Measurements from ENCODE around the gene NUCB2.

The NUCB2 gene

DNA sequence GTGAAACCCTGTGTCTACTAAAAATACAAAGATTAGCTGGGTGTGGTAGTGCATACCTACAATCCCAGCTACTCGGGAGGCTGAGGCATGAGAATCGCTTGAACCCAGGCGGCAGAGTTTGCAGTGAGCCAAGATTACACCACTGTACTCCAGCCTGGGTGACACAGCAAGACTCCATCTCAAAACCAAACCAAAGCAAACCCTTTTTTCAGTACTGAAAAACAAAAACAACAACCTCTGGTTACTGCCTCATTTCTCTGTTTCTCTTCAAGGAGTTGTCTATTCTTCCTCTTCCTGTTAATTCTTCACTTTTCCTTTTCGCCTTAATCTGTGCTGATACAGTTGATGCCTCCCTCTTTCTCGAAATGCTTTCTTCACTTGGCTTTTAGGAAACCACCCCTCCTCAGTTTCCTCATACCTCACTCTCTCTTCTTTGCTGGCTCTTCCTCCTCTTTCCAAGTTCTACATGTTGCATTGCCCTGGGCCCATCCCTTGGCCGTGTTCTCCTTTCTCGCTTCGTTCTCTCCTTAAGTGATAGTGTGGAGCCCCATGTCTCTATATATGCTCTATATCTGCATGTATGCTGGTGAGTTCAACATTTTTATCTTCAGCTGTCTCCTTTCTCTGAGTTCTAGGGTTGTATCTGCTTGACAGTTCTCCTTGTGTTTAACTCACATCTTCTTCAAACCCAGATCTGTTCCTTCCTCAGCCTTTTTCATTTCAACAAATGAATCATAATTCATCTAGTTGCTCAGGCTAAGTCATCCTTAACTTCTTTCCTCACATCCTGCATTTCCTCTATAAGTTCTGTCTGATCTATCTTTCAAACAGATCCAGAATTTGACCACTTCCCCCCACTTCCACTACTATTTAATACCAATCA is 37.1 kb downstream of the NUCB2 start:
- H3K27ac ChIP-seq (ENCODE audit: low read depth, low read length) = no peak overlapping the region
- H3K4me1 ChIP-seq (ENCODE audit: control insufficient read depth, insufficient read depth, low read length) = no peaks in the 10 kb centered on the region
- no peak overlapping the region for H3K9ac ChIP-seq (ENCODE audit: low read length)
- H3K36me3 ChIP-seq (ENCODE audit: control insufficient read depth, insufficient read depth, low read length) = peaks cover 4% of the 10 kb centered on the region
- no peak overlapping the region for H3K4me3 ChIP-seq (ENCODE audit: low read length)
- no peaks in the 10 kb centered on the region for H3K27me3 ChIP-seq (ENCODE audit: control insufficient read depth, insufficient read depth, low read length)

GRCh38 chr11:17314232-17314547 is 37.7 kb downstream of the NUCB2 start:
- peaks cover 4% of the 10 kb centered on the region for H3K36me3 ChIP-seq (ENCODE audit: control insufficient read depth, insufficient read depth, low read length)
- H3K27ac ChIP-seq (ENCODE audit: low read depth, low read length) = no peak overlapping the region
- H3K4me1 ChIP-seq (ENCODE audit: control insufficient read depth, insufficient read depth, low read length) = no peaks in the 10 kb centered on the region
- no peak overlapping the region for H3K9ac ChIP-seq (ENCODE audit: low read length)
- H3K4me3 ChIP-seq (ENCODE audit: low read length) = no peak overlapping the region
- H3K27me3 ChIP-seq (ENCODE audit: control insufficient read depth, insufficient read depth, low read length) = no peaks in the 10 kb centered on the region

DNA sequence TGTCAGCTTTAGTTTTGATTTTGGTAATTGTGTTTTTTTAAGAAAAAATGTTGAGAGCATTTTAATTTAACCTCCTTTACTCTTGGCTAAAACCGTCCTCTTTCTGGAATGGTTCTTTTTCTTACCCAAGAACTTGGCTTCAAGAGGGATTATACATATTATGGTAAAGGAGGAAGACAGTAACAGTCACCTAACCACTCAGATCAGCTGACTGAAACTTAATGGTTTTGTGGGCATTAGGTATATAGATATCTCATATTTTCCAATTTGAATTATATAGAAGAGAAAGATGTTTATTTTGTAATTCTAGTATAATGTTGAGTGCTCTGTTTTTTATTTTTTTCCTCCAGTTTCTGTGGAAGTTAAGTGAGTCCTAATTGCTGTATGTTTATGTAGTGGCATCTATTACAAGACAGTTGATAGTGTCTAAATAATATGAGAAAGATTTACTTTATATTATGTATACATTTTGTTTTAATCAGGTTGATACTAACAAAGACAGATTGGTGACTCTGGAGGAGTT is 38.4 kb downstream of the NUCB2 start:
- Histone ChIP-seq H3K4me1 (ENCODE audit: control insufficient read depth, insufficient read depth, low read length) (no peaks in the 10 kb centered on the region), H3K4me3 (ENCODE audit: low read length) (no peak overlapping the region), H3K27me3 (ENCODE audit: control insufficient read depth, insufficient read depth, low read length) (no peaks in the 10 kb centered on the region), H3K27ac (ENCODE audit: low read depth, low read length) (no peak overlapping the region), H3K36me3 (ENCODE audit: control insufficient read depth, insufficient read depth, low read length) (peaks cover 4% of the 10 kb centered on the region), H3K9ac (ENCODE audit: low read length) (no peak overlapping the region)

GRCh38 chr11:17328871-17329494 is 52.4 kb downstream of the NUCB2 start:
- H3K9ac ChIP-seq (ENCODE audit: low read length) = no peak overlapping the region
- peaks cover 5% of the 10 kb centered on the region for H3K36me3 ChIP-seq (ENCODE audit: control insufficient read depth, insufficient read depth, low read length)
- peaks cover 3% of the 10 kb centered on the region for H3K4me1 ChIP-seq (ENCODE audit: control insufficient read depth, insufficient read depth, low read length)
- H3K27me3 ChIP-seq (ENCODE audit: control insufficient read depth, insufficient read depth, low read length) = no peaks in the 10 kb centered on the region
- no peak overlapping the region for H3K27ac ChIP-seq (ENCODE audit: low read depth, low read length)
- H3K4me3 ChIP-seq (ENCODE audit: low read length) = no peak overlapping the region

- no peaks in the 10 kb centered on the region for H3K27me3 ChIP-seq (ENCODE audit: control insufficient read depth, insufficient read depth, low read length)
- H3K27ac ChIP-seq (ENCODE audit: low read depth, low read length) = no peak overlapping the region
- peaks cover 5% of the 10 kb centered on the region for H3K36me3 ChIP-seq (ENCODE audit: control insufficient read depth, insufficient read depth, low read length)
- peaks cover 3% of the 10 kb centered on the region for H3K4me1 ChIP-seq (ENCODE audit: control insufficient read depth, insufficient read depth, low read length)
- H3K4me3 ChIP-seq (ENCODE audit: low read length) = no peak overlapping the region
- no peak overlapping the region for H3K9ac ChIP-seq (ENCODE audit: low read length)
These were observed 55.1 kb downstream of the NUCB2 start for GRCh38 chr11:17331669-17332068.

- Histone ChIP-seq H3K27me3 (ENCODE audit: control insufficient read depth, insufficient read depth, low read length) (no peaks in the 10 kb centered on the region), H3K4me3 (ENCODE audit: low read length) (no peak overlapping the region), H3K9ac (ENCODE audit: low read length) (no peak overlapping the region), H3K4me1 (ENCODE audit: control insufficient read depth, insufficient read depth, low read length) (peaks cover 3% of the 10 kb centered on the region), H3K27ac (ENCODE audit: low read depth, low read length) (no peak overlapping the region), H3K36me3 (ENCODE audit: control insufficient read depth, insufficient read depth, low read length) (peaks cover 2% of the 10 kb centered on the region)
These were observed 57.5 kb downstream of the NUCB2 start for GRCh38 chr11:17333799-17334586.

DNA sequence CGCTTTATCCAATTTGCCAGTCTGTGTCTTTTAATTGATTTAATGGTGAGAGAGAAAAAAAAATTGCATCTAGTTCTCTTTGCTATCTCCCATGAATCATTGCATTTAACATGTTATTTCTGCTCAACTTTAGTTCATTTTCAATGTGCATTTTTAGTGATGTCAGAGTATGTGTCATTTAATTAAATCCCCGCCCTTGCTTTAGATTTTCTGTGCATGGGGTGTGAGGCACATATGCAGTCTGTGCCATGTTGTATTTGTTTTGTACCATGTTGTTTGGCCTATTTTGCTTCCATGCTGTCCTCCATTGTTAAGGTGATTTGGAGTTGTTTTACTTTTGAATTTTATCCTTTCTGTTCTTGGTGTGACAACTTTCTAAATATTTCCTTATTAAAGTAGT is 66.7 kb downstream of the NUCB2 start:
- no peaks in the 10 kb centered on the region for H3K27me3 ChIP-seq (ENCODE audit: control insufficient read depth, insufficient read depth, low read length)
- H3K4me3 ChIP-seq (ENCODE audit: low read length) = no peak overlapping the region
- H3K27ac ChIP-seq (ENCODE audit: low read depth, low read length) = no peak overlapping the region
- no peak overlapping the region for H3K9ac ChIP-seq (ENCODE audit: low read length)
- H3K36me3 ChIP-seq (ENCODE audit: control insufficient read depth, insufficient read depth, low read length) = no peaks in the 10 kb centered on the region
- H3K4me1 ChIP-seq (ENCODE audit: control insufficient read depth, insufficient read depth, low read length) = no peaks in the 10 kb centered on the region

DNA sequence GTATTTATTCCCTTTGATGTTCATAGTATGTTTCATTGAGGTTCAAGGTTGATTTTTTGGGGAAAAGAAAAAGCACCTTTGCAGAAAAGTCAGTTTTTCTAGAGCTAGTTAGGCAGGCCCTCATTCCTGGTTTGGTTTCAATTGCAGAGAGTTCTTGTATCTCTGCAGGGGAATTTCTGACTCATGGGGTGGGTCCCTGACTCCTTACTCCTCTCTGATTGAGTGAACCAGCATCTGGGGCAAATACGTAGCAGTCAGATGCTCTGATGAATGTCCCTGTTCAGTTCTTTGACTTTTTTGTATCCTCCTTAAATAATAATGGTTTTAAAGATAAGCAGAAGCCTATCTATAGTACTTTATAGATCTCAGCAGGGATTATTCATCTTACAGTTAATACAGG is 67.4 kb downstream of the NUCB2 start:
- no peaks in the 10 kb centered on the region for H3K4me1 ChIP-seq (ENCODE audit: control insufficient read depth, insufficient read depth, low read length)
- no peaks in the 10 kb centered on the region for H3K36me3 ChIP-seq (ENCODE audit: control insufficient read depth, insufficient read depth, low read length)
- no peak overlapping the region for H3K9ac ChIP-seq (ENCODE audit: low read length)
- no peaks in the 10 kb centered on the region for H3K27me3 ChIP-seq (ENCODE audit: control insufficient read depth, insufficient read depth, low read length)
- no peak overlapping the region for H3K27ac ChIP-seq (ENCODE audit: low read depth, low read length)
- H3K4me3 ChIP-seq (ENCODE audit: low read length) = no peak overlapping the region

- Histone ChIP-seq H3K4me3 (ENCODE audit: low read length) (no peak overlapping the region), H3K36me3 (ENCODE audit: control insufficient read depth, insufficient read depth, low read length) (no peaks in the 10 kb centered on the region), H3K9ac (ENCODE audit: low read length) (no peak overlapping the region), H3K27me3 (ENCODE audit: control insufficient read depth, insufficient read depth, low read length) (no peaks in the 10 kb centered on the region), H3K4me1 (ENCODE audit: control insufficient read depth, insufficient read depth, low read length) (peaks cover 2% of the 10 kb centered on the region), H3K27ac (ENCODE audit: low read depth, low read length) (no peak overlapping the region)
These were observed 71.1 kb downstream of the NUCB2 start for GRCh38 chr11:17347676-17348075.

DNA sequence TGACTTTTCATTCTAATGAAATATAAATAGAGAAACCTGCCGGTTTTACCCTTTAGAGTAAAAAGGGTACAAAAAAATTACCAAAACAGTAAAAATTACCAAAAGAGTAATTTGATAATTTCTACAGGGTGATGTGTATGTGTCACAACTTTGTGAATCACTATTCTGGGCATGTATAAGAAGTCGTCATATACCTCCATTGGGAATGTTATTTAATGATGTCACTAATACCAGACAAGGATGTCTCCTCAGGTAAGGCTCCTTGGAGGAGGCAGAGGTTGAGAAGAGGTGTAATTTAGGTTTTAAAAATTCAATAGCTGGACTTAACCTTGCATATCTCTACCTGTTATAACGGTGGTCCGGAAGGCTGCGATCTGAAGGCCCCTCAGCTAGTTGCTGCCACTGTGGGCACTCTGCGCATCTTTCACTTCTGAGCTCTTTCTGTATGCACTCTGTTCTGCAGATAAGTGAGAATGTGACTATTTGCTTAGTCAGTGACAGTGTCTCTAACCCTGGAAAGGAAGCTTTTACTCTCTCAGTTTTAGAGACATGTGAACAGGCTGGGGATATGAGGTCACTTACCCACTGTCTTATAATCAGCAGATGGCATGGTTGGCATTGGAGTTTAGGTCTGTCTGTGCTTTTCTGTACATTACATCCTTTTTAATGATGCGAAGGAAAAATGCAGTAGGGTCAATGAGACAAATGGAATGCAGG is 74.1 kb downstream of the NUCB2 start:
- H3K27ac ChIP-seq (ENCODE audit: low read depth, low read length) = no peak overlapping the region
- peaks cover 8% of the 10 kb centered on the region for H3K4me1 ChIP-seq (ENCODE audit: control insufficient read depth, insufficient read depth, low read length)
- H3K36me3 ChIP-seq (ENCODE audit: control insufficient read depth, insufficient read depth, low read length) = no peaks in the 10 kb centered on the region
- no peak overlapping the region for H3K9ac ChIP-seq (ENCODE audit: low read length)
- H3K4me3 ChIP-seq (ENCODE audit: low read length) = no peak overlapping the region
- H3K27me3 ChIP-seq (ENCODE audit: control insufficient read depth, insufficient read depth, low read length) = no peaks in the 10 kb centered on the region

- Histone ChIP-seq H3K9ac (ENCODE audit: low read length) (no peak overlapping the region), H3K4me3 (ENCODE audit: low read length) (peak overlapping the region; percentile 60), H3K27ac (ENCODE audit: low read depth, low read length) (no peak overlapping the region), H3K4me1 (ENCODE audit: control insufficient read depth, insufficient read depth, low read length) (peaks cover 8% of the 10 kb centered on the region), H3K27me3 (ENCODE audit: control insufficient read depth, insufficient read depth, low read length) (no peaks in the 10 kb centered on the region), H3K36me3 (ENCODE audit: control insufficient read depth, insufficient read depth, low read length) (no peaks in the 10 kb centered on the region)
These were observed 74.6 kb downstream of the NUCB2 start for GRCh38 chr11:17351172-17351509.

Measured in rectal smooth muscle tissue (tissue), 1 donor.